ENCODE results near the gene UQCC5.

UQCC5 gene

GRCh38 chr3:52515192-52515591, 21.2 kb upstream of the UQCC5 start:
- no peaks in the 10 kb centered on the region for H3K9me3 ChIP-seq (ENCODE audit: control insufficient read depth in 5 of 5, low read length in 5 of 5)
- no peak overlapping the region for H3K27ac ChIP-seq (ENCODE audit: low read depth, low read length)
- peaks cover 0 to 97% (median 55%) of the 10 kb centered on the region in 5 donors for H3K36me3 ChIP-seq (ENCODE audit: control insufficient read depth in 5 of 5, insufficient read depth in 5 of 5, low read length in 5 of 5)

DNA sequence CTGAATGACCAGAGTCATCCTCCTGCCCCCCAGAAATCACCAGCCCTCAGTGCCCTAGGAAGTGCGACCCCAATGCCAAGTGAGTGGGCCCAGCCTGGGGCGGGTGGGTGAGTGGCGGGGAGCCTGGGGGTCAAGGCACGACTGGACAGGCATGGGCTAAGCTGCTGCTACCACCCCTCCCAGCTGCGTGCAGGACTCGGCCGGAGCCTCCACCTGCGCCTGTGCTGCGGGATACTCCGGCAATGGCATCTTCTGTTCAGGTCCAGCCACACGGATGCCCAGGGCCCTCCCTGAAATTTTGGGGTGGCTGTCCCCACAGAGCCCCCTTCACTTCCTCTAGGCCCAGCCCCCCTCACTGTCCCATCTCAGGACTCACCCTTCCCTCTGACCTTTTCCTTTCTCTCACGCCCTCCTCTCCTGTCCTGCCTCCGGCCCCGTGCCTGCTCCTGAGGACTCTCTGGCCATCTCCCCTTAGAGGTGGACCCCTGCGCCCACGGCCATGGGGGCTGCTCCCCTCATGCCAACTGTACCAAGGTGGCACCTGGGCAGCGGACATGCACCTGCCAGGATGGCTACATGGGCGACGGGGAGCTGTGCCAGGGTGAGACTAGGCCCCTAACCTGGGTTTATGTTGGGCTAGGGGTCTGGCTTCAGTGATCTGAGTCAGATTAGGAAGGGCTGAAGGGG, 19.8 kb upstream of the UQCC5 start:
- no peak overlapping the region for H3K4me3 ChIP-seq (ENCODE audit: low read depth in 1 of 5, low read length in 5 of 5)
- no peaks in the 10 kb centered on the region for H3K9me3 ChIP-seq (ENCODE audit: control insufficient read depth in 5 of 5, low read length in 5 of 5)
- H3K4me1 ChIP-seq (ENCODE audit: control insufficient read depth in 5 of 5, insufficient read depth in 5 of 5, low read length in 5 of 5), result peaks cover 0 to 4% (median 2%) of the 10 kb centered on the region in 5 donors
- no peaks in the 10 kb centered on the region for H3K27me3 ChIP-seq (ENCODE audit: control insufficient read depth in 5 of 5, insufficient read depth in 4 of 5, low read length in 5 of 5)
- H3K9ac ChIP-seq (ENCODE audit: low read length in 5 of 5), result no peak overlapping the region
- H3K27ac ChIP-seq (ENCODE audit: low read depth, low read length), result no peak overlapping the region
- peaks cover 0 to 97% (median 58%) of the 10 kb centered on the region in 5 donors for H3K36me3 ChIP-seq (ENCODE audit: control insufficient read depth in 5 of 5, insufficient read depth in 5 of 5, low read length in 5 of 5)

More at GRCh38 chr3:52515192-52515591, 21.2 kb upstream of the UQCC5 start:
- no peak overlapping the region for H3K9ac ChIP-seq (ENCODE audit: low read length in 5 of 5)
- H3K4me3 ChIP-seq (ENCODE audit: low read depth in 1 of 5, low read length in 5 of 5), result no peak overlapping the region
- peaks cover 0 to 4% (median 2%) of the 10 kb centered on the region in 5 donors for H3K4me1 ChIP-seq (ENCODE audit: control insufficient read depth in 5 of 5, insufficient read depth in 5 of 5, low read length in 5 of 5)
- no peaks in the 10 kb centered on the region for H3K27me3 ChIP-seq (ENCODE audit: control insufficient read depth in 5 of 5, insufficient read depth in 4 of 5, low read length in 5 of 5)

GRCh38 chr3:52517796-52518722, 18.3 kb upstream of the UQCC5 start:
- H3K9ac ChIP-seq (ENCODE audit: low read length in 5 of 5), result peak overlapping the region in 1 of 5 donors; percentile 39
- H3K27me3 ChIP-seq (ENCODE audit: control insufficient read depth in 5 of 5, insufficient read depth in 4 of 5, low read length in 5 of 5), result no peaks in the 10 kb centered on the region
- peak overlapping the region in 2 of 5 donors; percentile 12 to 22 for H3K4me3 ChIP-seq (ENCODE audit: low read depth in 1 of 5, low read length in 5 of 5)
- H3K36me3 ChIP-seq (ENCODE audit: control insufficient read depth in 5 of 5, insufficient read depth in 5 of 5, low read length in 5 of 5), result peaks cover 0 to 96% (median 68%) of the 10 kb centered on the region in 5 donors
- H3K4me1 ChIP-seq (ENCODE audit: control insufficient read depth in 5 of 5, insufficient read depth in 5 of 5, low read length in 5 of 5), result peaks cover 0 to 4% (median 2%) of the 10 kb centered on the region in 5 donors
- H3K27ac ChIP-seq (ENCODE audit: low read depth, low read length), result no peak overlapping the region
- H3K9me3 ChIP-seq (ENCODE audit: control insufficient read depth in 5 of 5, low read length in 5 of 5), result no peaks in the 10 kb centered on the region

- peak overlapping the region in 2 of 5 donors; percentile 12 to 22 for H3K4me3 ChIP-seq (ENCODE audit: low read depth in 1 of 5, low read length in 5 of 5)
- no peaks in the 10 kb centered on the region for H3K9me3 ChIP-seq (ENCODE audit: control insufficient read depth in 5 of 5, low read length in 5 of 5)
- H3K9ac ChIP-seq (ENCODE audit: low read length in 5 of 5), result no peak overlapping the region
- H3K36me3 ChIP-seq (ENCODE audit: control insufficient read depth in 5 of 5, insufficient read depth in 5 of 5, low read length in 5 of 5), result peaks cover 0 to 96% (median 71%) of the 10 kb centered on the region in 5 donors
- H3K4me1 ChIP-seq (ENCODE audit: control insufficient read depth in 5 of 5, insufficient read depth in 5 of 5, low read length in 5 of 5), result peaks cover 0 to 4% (median 2%) of the 10 kb centered on the region in 5 donors
- H3K27me3 ChIP-seq (ENCODE audit: control insufficient read depth in 5 of 5, insufficient read depth in 4 of 5, low read length in 5 of 5), result no peaks in the 10 kb centered on the region
- no peak overlapping the region for H3K27ac ChIP-seq (ENCODE audit: low read depth, low read length)
Observed at GRCh38 chr3:52518723-52519444, 17.5 kb upstream of the UQCC5 start.

DNA sequence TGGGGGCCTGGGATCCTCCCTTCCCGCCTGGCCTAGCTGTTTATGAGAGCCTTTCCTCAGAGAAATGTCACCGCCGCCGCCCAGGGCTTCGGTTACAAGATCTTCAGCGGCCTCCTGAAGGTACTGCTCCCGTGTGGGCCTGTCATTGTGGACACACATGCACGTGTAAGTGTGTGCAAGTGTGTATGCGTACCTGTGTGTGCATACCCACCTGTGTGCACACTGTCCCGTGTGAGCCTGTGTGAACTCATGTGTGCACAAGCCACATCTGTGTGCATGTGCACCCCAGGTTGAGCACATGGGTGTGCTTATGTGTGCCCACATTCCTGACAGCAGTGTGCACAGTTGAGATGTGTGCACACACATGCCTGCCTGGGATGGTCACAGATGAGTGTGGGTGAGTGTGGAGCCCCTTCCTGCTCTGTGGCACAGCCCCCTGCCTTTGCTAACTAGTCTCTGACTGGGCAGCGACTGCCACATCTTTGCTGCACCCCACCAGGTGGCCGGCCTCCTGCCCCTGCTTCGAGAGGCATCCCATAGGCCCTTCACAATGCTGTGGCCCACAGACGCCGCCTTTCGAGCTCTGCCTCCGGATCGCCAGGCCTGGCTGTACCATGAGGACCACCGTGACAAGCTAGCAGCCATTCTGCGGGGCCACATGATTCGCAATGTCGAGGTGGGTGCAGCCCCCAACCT, 16.8 kb upstream of the UQCC5 start:
- peaks cover 0 to 96% (median 71%) of the 10 kb centered on the region in 5 donors for H3K36me3 ChIP-seq (ENCODE audit: control insufficient read depth in 5 of 5, insufficient read depth in 5 of 5, low read length in 5 of 5)
- H3K27ac ChIP-seq (ENCODE audit: low read depth, low read length), result no peak overlapping the region
- no peaks in the 10 kb centered on the region for H3K9me3 ChIP-seq (ENCODE audit: control insufficient read depth in 5 of 5, low read length in 5 of 5)
- no peaks in the 10 kb centered on the region for H3K27me3 ChIP-seq (ENCODE audit: control insufficient read depth in 5 of 5, insufficient read depth in 4 of 5, low read length in 5 of 5)
- H3K4me1 ChIP-seq (ENCODE audit: control insufficient read depth in 5 of 5, insufficient read depth in 5 of 5, low read length in 5 of 5), result peaks cover 0 to 9% (median 6%) of the 10 kb centered on the region in 5 donors
- H3K4me3 ChIP-seq (ENCODE audit: low read depth in 1 of 5, low read length in 5 of 5), result no peak overlapping the region
- no peak overlapping the region for H3K9ac ChIP-seq (ENCODE audit: low read length in 5 of 5)

DNA sequence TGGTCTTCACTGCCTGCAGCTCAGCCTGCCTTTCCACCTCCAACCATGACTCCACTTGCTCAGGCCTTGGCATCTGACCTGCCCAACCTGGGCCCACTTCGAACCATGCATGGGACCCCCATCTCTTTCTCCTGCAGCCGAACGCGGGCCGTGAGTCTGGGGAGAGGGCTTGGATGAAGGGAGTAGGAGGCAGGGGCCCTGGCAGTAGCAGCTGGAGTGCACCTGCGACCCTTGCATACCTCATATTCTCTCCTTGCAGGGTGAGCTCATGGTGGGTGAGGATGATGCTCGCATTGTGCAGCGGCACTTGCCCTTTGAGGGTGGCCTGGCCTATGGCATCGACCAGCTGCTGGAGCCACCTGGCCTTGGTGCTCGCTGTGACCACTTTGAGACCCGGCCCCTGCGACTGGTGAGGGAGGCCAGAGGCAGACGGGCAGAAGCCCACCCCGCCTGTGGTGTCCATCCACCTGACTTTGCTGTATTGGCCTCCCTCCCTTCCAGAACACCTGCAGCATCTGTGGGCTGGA, 16.2 kb upstream of the UQCC5 start:
- H3K27me3 ChIP-seq (ENCODE audit: control insufficient read depth in 5 of 5, insufficient read depth in 4 of 5, low read length in 5 of 5), result no peaks in the 10 kb centered on the region
- peaks cover 2 to 16% (median 10%) of the 10 kb centered on the region in 5 donors for H3K4me1 ChIP-seq (ENCODE audit: control insufficient read depth in 5 of 5, insufficient read depth in 5 of 5, low read length in 5 of 5)
- peaks cover 0 to 94% (median 66%) of the 10 kb centered on the region in 5 donors for H3K36me3 ChIP-seq (ENCODE audit: control insufficient read depth in 5 of 5, insufficient read depth in 5 of 5, low read length in 5 of 5)
- no peak overlapping the region for H3K27ac ChIP-seq (ENCODE audit: low read depth, low read length)
- H3K9ac ChIP-seq (ENCODE audit: low read length in 5 of 5), result no peak overlapping the region
- no peaks in the 10 kb centered on the region for H3K9me3 ChIP-seq (ENCODE audit: control insufficient read depth in 5 of 5, low read length in 5 of 5)
- H3K4me3 ChIP-seq (ENCODE audit: low read depth in 1 of 5, low read length in 5 of 5), result no peak overlapping the region

- H3K4me3 ChIP-seq (ENCODE audit: low read depth in 1 of 5, low read length in 5 of 5), result no peak overlapping the region
- H3K36me3 ChIP-seq (ENCODE audit: control insufficient read depth in 5 of 5, insufficient read depth in 5 of 5, low read length in 5 of 5), result peaks cover 0 to 94% (median 62%) of the 10 kb centered on the region in 5 donors
- no peak overlapping the region for H3K27ac ChIP-seq (ENCODE audit: low read depth, low read length)
Observed at GRCh38 chr3:52520716-52521487, 15.5 kb upstream of the UQCC5 start.

DNA sequence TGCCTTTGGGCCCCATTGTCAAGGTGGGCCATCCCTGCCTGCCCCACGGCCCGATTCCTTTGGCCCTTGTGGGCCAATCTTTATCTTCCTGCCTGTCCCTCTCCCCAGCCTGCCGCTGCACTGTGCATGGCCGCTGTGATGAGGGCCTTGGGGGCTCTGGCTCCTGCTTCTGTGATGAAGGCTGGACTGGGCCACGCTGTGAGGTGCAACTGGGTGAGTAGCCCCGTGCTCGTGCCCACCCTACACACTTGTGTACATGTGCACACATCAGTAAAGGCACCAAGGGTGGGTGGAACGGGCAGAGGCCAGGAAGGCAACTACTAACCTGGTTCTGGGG, 14.9 kb upstream of the UQCC5 start:
- Histone ChIP-seq H3K27me3 (ENCODE audit: control insufficient read depth in 5 of 5, insufficient read depth in 4 of 5, low read length in 5 of 5) (no peaks in the 10 kb centered on the region), H3K4me1 (ENCODE audit: control insufficient read depth in 5 of 5, insufficient read depth in 5 of 5, low read length in 5 of 5) (peaks cover 4 to 26% (median 13%) of the 10 kb centered on the region in 5 donors), H3K4me3 (ENCODE audit: low read depth in 1 of 5, low read length in 5 of 5) (no peak overlapping the region), H3K9ac (ENCODE audit: low read length in 5 of 5) (no peak overlapping the region), H3K27ac (ENCODE audit: low read depth, low read length) (no peak overlapping the region), H3K36me3 (ENCODE audit: control insufficient read depth in 5 of 5, insufficient read depth in 5 of 5, low read length in 5 of 5) (peaks cover 0 to 94% (median 59%) of the 10 kb centered on the region in 5 donors), H3K9me3 (ENCODE audit: control insufficient read depth in 5 of 5, low read length in 5 of 5) (no peaks in the 10 kb centered on the region)

More at GRCh38 chr3:52520716-52521487, 15.5 kb upstream of the UQCC5 start:
- H3K9me3 ChIP-seq (ENCODE audit: control insufficient read depth in 5 of 5, low read length in 5 of 5), result no peaks in the 10 kb centered on the region
- H3K27me3 ChIP-seq (ENCODE audit: control insufficient read depth in 5 of 5, insufficient read depth in 4 of 5, low read length in 5 of 5), result no peaks in the 10 kb centered on the region
- H3K9ac ChIP-seq (ENCODE audit: low read length in 5 of 5), result no peak overlapping the region
- H3K4me1 ChIP-seq (ENCODE audit: control insufficient read depth in 5 of 5, insufficient read depth in 5 of 5, low read length in 5 of 5), result peaks cover 4 to 22% (median 13%) of the 10 kb centered on the region in 5 donors

Data from subcutaneous abdominal adipose tissue (tissue), 5 donors.